Uterus (tissue), 2 donors: ENCODE data around the gene LRRC4B.

ENCODE experiments used
- CTCF ChIP-seq, 4 experiments: fragments of 200-600 bp in 2 of 4; fragments of 450-650 bp in 2 of 4; sonication (generic) in 2 of 4; IDR thresholded peaks; one replicate each; pipeline ENCODE4 v1.5.1; 2016 to 2019; ENCODE audit warnings: antibody characterized with exemption in 4 of 4, mild to moderate bottlenecking in 2 of 4, moderate library complexity in 1 of 4
- POLR2A ChIP-seq, 2 donors: fragments of 450-650 bp; IDR thresholded peaks; one replicate each; pipeline ENCODE4 v1.6.1; 2016; ENCODE audit warnings: antibody characterized with exemption in 2 of 2, mild to moderate bottlenecking in 1 of 2, moderate library complexity in 1 of 2

DNA sequence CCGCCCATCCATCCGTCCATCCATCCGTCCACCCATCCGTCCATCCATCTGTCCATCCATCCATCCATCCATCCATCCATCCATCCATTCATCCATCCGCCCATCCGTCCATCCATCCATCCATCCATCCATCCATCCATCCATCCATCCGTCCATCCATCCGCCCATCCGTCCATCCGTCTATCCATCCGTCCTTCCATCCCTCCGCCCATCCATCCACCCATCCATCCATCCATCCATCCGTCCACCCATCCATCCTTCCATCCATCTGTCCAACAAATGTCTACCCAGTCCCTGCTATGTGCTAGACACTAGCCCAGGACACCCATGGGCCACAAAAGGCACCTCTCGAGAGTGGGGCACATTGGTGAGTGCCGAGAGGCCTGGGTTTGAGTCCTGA is 15.7 kb downstream of the LRRC4B start:
- TF ChIP-seq CTCF (IDR thresholded peaks at IDR 0.05) (no peak), POLR2A (IDR thresholded peaks at IDR 0.05) (no peak)
